HG03045 (cell line): ENCODE data around the gene KRTAP4-5.
"Not testable (repeated sequence)": the region's sequence is repeated elsewhere in the genome, so short reads cannot be mapped to it uniquely, and the experiment has no call there.

ENCODE experiments used
- ATAC-seq: cut with Tn5 transposase; IDR thresholded peaks from one replicate; pipeline ENCODE4 v1.9.1; 2021; ENCODE audit warnings: mild to moderate bottlenecking, moderate library complexity; ENCODE audit not compliant: unreplicated experiment

KRTAP4-5 gene

GRCh38 chr17:41147531-41148204, 2.0 kb downstream of the KRTAP4-5 start:
- ATAC-seq, result no peak

DNA sequence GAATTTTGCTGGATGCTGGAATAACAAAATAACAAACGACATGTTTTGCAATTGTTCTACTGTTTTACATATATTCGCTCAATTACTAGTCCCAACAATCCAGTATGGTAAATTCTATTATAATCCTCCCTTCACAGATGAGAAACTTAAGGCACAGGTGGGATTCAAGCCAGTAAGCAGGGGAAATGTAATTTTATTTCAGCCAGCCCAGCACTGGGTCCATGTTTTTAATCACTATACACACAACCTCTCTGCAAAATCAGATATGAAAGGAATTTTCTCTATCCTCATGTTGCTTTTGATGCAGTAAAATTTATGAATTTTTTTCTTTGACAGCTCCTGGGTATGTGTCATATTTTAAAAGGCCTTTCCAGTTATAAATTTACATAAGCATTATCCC, 4.4 kb downstream of the KRTAP4-5 start:
- ATAC-seq, result no peak

GRCh38 chr17:41144846-41145245, 4.8 kb downstream of the KRTAP4-5 start:
- ATAC-seq, result no peak

DNA sequence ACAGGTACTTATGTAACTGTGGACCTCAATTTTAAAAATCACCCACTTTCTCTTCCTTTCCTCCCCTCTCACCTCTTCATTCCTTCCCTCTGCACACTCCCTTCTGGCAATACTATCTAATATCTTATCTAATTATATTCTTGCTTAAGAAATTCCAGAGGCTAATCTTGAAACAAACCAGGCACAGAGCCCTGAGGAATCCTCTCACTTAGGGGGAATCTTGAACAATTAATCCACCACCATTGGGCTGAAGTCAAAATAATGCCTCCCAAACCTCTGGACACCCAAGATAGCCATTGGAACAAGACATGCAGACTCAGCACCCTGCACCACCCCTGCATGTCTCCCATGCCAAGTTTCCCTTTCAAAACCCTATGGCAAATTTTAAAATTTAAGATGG, 8.3 kb downstream of the KRTAP4-5 start:
- ATAC-seq, result no peak

DNA sequence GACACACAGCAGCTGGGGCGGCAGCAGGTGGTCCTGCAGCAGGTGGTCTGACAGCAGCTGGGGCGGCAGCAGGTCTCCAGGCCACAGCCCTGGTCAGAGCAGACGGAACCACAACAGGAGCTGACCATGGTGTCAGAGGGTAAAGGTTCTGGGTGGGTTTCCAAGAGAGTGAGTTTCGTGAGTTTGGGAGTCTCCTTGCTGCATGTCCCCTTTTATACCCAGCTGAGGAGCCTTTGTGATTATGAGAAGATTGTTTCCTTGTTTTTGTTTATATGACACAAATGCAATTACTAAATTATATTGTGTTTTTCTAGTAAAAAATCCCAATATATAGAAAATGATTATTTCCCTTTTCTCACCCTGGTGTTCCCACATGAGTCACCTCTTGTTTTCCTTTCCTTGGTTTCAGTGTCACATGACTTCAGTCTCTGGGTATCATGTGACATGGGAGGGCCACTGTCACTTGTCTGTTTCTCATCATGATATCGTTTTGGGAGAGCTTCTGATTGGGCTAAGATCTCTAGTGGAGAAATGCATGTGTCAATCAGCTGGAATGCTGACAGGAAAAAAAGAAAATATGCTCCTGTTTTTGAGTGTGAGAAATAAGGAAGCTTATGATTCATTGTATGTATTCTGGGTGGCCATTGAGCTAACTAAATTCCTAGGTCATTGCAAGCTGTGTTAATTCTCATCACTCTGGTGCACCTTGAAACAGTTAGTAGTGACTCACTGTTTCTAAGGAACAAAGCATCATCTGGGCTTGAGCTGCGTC, 9.1 kb downstream of the KRTAP4-5 start, which contains the start of gene KRTAP4-6:
Gene KRTAP4-6, minus strand, starts transcription at position 185 of the 772 bp plus-strand sequence. Its CDS starts 57 bp downstream, at position 128.
- no peak for ATAC-seq

DNA sequence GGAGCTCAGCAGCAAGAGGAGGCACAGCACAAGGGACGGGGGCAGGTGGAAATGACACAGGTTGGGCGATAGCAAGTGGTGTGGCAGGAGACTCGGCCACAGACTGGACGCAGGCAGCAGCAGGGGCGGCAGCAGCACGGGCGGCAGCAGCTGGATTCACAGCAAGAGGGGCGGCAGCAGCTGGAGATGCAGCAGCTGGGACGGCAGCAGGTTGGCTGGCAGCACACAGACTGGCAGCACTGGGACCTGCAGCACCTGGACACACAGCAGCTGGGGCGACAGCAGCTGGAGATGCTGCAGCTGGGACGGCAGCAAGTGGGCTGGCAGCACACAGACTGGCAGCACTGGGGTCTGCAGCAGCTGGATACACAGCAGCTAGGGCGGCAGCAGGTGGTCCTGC, 9.8 kb downstream of the KRTAP4-5 start:
- not testable (repeated sequence) for ATAC-seq

GRCh38 chr17:41133880-41134735, 15.5 kb downstream of the KRTAP4-5 start:
- ATAC-seq, result no peak

DNA sequence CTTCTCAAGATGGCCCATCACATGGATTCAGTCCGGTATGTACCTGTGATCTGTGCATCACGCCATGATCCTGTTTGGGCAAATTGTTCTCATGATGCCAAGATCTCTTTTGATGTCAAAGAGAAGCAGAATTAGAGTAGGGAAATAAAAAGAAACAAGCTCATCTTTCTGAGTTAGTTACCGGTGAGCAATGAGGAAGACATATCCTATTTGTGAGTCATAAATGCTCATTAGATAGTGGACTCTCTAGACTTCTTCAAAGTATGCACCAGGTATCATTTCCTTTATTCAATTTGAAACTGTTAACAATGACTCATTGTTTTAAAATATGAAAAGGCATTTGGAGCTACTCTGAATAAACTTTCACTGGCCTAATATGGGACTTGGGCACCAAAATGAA, 17.6 kb downstream of the KRTAP4-5 start:
- ATAC-seq, result no peak

DNA sequence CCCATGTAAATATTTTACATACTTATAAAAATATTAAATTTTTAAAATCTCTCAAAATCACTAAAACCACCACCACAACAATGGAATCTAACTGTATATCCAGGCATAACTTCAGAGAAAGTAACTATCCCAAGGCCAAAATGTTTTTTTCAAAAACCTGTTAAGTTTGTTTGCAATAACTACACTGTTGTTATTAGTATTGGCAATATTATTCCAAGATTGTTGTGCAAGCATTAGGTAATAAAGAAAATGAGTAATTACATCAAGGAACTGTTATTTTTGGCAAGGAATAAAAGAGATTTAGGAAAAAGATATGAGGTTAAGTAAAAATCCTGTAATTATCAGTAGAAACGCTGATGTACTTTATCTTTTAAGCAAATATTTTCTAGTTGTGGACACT, 22.3 kb downstream of the KRTAP4-5 start:
- no peak for ATAC-seq

GRCh38 chr17:41126412-41126811, 23.2 kb downstream of the KRTAP4-5 start:
- ATAC-seq, result no peak

- no peak for ATAC-seq
These were observed 24.6 kb downstream of the KRTAP4-5 start for GRCh38 chr17:41125064-41125463.

DNA sequence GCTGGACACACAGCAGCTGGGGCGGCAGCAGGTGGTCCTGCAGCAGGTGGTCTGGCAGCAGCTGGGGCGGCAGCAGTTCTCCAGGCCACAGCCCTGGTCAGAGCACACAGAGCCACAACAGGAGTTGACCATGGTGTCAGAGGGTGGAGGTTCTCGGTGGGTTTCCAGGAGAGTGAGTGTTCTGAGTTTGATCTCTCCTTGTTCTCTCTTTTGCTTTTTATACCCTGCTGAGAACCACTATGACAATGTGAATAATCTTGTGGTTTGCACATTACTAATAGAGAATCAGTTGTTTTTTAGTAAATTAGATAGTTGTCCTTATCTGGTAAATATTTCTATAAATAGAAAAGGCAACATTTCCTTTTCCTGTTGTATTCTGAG, 25.6 kb downstream of the KRTAP4-5 start, which contains the start of gene KRTAP4-12:
Gene KRTAP4-12, minus strand, starts transcription at position 192 of the 381 bp plus-strand sequence. Its CDS starts 60 bp downstream, at position 132.
- not testable (repeated sequence) for ATAC-seq

GRCh38 chr17:41123292-41123990, 26.2 kb downstream of the KRTAP4-5 start:
- ATAC-seq, result not testable (repeated sequence)

- no peak for ATAC-seq
These were observed 27.9 kb downstream of the KRTAP4-5 start for GRCh38 chr17:41121742-41122141.

DNA sequence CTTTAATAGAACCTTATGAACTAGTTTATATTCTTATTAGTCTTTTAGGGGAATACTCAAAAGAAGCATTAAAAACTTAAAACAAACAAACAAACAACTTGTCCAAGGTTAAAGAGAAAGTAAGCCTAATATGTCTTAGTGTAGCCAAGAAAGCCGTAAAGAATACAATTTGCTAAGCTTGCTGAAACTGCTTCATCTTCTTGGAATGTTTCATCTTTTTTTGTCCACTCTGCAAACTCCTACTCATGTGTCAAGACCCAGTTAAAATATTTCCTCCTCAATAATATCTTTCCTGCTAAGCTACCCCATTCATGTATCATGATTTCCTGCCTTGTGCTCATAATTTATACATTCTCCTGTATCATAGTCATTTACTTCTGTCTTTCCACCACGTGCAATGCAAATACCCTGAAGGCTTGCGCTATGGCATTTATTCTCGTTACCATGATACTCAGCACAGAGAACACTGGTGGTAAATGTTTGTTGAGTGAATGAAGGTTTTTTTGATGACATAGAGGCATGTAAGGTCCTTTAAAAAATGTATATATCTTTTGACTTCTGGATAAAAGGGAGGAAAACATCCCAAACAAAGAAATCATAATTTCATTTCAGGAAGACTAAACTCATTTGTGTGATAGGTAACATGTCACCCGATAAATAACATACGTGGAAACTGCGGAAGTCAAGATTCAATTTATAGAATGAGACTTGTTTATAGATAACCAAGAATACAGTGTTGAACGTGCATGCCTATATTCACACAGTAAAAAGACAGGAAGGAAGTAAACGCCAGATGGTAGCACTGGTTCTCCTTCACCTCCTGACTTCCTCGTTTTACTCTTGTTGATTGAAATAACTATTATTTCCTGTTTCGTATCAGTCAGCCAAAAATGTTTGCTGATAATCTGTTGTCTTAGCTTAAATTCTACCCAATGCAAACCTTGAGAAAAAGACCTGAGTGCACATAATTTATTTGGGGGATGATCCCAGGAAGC, 29.6 kb downstream of the KRTAP4-5 start:
- ATAC-seq, result not testable (repeated sequence)

DNA sequence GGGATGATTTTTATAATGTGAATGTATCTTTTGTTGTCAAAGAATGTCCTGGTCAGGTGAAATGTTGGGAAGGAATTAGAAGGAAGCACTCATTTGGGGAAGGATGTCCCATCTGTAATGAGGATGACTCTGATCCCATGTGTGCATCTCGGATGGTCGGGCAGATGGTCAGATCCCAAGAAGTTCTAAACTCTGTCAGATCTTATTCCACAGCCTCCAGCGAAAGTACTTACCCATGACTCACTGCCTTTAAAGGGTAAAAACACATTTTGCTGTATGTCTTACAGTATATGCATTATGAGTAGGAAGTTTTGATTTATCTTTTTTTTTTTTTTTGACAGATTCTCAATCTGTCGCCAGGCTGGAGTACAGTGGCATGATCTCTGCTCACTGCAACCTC, 30.9 kb downstream of the KRTAP4-5 start:
- ATAC-seq, result no peak

GRCh38 chr17:41117846-41118386, 31.7 kb downstream of the KRTAP4-5 start, which contains the start of gene KRTAP4-11:
Gene KRTAP4-11, minus strand, starts transcription at chr17:41118373. Its CDS starts 58 bp downstream, at chr17:41118315.
- ATAC-seq, result not testable (repeated sequence)

- ATAC-seq, result no peak
These were observed 33.3 kb downstream of the KRTAP4-5 start for GRCh38 chr17:41116297-41116696.
